ENCODE data around the gene OPALIN.

Gene OPALIN, protein sequence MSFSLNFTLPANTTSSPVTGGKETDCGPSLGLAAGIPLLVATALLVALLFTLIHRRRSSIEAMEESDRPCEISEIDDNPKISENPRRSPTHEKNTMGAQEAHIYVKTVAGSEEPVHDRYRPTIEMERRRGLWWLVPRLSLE

DNA sequence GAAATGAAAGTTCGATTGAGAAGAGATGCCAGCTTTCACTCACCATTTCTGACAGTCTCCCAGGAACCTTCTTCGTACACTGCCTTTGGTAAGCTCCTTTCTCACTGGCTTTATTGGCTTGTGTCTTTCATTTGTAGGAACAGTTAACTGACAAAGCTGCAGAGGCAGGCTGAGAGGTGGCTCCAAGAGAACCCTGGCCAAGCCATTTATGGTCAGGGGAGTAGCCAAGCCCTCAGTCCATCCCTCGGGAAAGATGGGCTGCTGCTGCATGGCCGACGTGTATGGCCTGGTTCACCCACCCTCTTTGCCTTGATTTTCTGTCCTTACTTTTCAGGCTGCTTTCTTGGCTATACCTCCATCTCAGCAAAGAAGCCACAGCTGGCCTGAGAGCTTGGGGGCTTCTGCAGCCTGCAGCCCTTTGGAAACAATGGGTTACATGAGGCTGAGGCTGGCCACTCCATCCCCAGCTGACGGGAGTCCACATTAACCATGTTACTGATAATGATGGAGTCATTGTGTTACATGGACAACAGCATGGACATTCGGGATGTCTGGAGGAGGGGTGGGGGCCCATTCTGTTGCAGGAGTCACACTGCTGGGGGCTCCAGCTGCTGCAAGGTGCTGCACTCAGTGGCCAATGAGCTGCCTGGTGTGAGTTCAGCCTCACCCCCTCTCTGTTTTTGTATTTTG is at the start of gene OPALIN:
OPALIN (minus strand) TSS at position 152 of the 690 bp plus-strand sequence; CDS start at position 46, 106 bp downstream.
- FAIRE-seq: no peak

DNA sequence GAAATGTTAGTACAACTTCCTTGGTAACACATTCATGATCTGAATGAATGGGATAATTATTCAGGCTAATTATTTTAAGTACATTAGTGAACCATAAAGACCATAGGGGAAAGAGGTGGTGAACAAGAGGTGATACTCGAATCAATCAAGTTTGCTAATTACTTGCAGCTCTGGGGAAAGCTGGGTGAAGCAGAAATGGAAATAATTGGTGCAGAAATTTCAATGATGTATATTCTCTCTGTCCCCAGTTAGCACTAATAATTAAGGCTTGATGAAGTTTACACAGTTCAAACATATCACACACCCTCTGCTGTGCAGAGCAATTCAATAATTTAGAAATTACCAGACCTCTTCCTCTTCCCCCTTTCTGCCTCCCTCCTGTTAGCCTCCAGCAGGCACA is 49.4 kb upstream of the OPALIN start:
- FAIRE-seq: no peak

- no peak for FAIRE-seq
Measured at GRCh38 chr10:96407560-96408069, 48.8 kb upstream of the OPALIN start.

DNA sequence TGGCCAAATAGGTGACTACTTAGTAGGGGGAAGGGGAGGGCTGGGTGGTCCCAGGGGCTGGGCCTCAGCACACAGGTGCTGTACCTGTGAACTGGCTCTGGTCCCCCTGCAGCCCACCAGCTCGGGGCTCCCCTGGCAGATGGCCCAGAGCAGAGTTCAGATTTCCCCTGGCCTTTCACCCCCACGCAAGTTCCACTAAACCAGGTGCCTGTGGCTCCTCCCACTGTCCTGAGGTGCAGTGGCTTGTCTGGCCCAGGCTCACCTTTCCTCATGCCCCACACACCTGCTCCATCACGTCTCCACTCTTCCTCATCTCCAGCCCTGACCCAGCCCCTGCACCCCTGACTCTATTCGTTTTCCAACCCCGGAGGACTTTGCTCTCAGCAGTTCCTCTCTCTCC is 47.3 kb upstream of the OPALIN start:
- FAIRE-seq: no peak

DNA sequence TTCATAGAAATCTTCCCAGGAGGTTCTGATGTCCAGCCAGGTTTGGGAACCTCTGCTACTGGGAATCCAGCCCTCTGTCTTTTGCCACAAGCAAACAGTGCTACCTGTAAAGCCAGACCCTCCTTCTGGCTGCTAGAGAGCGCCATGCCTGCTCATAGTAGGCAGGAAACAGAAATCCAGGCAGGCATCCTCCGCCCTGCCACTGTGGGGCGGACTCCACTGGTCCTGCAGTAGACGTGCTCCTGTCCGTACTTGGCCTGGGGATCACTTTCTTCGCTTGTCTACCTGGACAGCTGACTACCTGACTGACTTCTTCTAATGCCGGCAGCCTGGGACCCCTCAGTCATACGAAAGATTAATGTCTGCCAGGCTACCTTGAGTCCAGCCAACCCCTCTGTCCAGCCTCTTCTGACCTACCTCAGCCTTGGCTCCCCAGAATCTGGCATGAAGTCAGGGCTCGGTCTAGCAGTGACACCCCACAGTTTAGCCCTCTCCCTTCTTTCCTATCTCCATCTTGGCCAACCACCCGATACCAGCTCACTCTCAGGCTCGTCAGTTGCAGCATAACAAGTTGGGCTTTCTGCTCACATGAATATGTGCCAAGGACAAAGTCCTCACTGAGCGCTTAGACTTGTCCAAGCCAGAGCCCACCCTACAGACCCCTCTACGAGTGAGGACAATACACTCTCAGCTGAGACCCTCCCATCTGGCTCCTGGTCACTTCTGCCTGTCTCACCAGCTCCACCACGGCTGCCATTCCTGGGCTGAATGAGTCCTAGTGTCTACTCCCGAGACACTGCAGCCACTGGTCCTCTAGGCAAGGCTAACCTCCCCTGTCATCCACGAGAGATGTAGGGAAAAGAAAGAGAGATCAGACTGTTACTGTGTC is 43.9 kb upstream of the OPALIN start:
- no peak for FAIRE-seq

DNA sequence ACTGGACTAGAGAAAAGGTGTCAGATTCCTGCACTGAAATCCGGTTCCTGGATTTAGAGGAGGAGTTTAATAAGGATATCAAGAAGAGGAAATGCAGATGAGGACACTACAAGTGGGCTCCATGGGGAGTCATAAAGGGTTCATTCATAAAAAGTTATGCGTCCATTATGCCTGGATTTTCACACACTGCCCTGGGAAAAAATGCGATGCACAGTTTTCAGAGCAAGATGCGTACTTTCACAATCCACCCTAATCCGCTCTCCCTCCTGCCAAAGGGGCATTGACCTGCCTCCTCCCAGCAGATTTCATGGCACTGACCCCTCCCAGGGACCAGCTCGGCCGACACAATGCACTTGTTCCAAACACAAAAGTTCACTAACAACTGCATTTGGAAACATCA is 42.2 kb upstream of the OPALIN start:
- no peak for FAIRE-seq

GRCh38 chr10:96400465-96400864 is 41.7 kb upstream of the OPALIN start:
- no peak for FAIRE-seq

- no peak for FAIRE-seq
Measured at GRCh38 chr10:96397902-96398301, 39.1 kb upstream of the OPALIN start.

GRCh38 chr10:96395931-96396877 is 37.4 kb upstream of the OPALIN start:
- FAIRE-seq: peak; percentile 55

GRCh38 chr10:96390460-96390864 is 31.7 kb upstream of the OPALIN start:
- no peak for FAIRE-seq

DNA sequence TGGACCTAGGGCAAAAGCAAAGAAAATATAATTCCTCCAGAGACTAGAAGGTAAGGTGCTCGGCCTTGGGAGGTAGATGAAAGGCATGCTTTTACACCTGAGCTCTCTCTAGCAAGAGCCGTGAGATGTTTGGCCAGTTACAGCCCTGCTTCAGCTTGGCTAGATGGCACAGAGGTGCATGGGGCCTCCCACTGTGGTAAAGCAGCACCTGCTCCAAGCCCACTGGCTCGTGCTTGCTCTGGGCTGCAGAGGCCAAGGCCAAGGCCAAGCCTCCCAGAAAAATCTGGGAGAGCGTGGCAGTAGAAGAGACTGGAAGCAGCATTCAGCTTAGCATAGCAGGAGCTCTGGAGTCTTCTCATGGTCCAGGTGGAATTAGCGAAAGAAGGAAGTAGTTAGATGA is 31.0 kb upstream of the OPALIN start:
- no peak for FAIRE-seq

- FAIRE-seq: no peak
Measured at GRCh38 chr10:96387601-96388000, 28.8 kb upstream of the OPALIN start.

DNA sequence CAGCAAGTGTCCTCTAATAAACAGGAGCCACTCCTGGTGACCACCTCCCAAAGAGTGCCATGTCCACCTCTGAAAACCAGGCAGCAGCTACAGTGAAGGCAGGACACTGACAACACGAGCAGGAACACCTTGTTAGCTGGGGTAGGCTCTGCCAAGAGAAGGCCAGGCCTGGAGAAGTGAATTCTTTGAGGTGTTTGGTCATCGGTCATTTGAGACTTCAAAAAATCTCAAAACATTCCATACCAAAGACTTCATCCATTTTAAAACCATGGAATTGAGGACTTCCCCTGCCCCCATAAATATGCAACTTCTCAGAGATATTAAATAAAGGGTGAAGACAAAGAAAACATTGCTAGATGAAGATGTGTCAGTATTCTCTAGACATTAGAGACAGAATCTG is 28.4 kb upstream of the OPALIN start:
- FAIRE-seq: no peak

- no peak for FAIRE-seq
Measured at GRCh38 chr10:96384506-96384905, 25.7 kb upstream of the OPALIN start.

- no peak for FAIRE-seq
Measured at GRCh38 chr10:96380821-96381220, 22.0 kb upstream of the OPALIN start.

DNA sequence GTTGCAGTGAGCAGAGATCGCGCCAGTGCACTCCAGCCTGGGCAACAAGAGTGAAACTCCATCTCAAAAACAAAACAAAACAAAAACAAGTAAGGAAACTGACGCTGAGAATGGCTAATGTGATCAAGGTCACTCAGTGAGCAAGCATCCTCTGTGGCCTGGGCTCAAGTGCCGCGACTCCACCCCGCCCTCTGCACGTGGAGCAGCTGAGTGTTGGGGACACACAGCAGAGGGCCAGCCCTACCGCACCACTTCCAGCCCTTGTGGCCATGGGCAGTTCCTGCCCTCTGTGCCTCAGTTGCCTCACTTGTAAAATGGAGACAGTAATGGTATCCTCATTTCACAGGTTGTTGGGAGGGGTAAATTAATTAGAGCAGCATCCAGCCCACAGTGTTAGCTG is 21.0 kb upstream of the OPALIN start:
- FAIRE-seq: no peak

DNA sequence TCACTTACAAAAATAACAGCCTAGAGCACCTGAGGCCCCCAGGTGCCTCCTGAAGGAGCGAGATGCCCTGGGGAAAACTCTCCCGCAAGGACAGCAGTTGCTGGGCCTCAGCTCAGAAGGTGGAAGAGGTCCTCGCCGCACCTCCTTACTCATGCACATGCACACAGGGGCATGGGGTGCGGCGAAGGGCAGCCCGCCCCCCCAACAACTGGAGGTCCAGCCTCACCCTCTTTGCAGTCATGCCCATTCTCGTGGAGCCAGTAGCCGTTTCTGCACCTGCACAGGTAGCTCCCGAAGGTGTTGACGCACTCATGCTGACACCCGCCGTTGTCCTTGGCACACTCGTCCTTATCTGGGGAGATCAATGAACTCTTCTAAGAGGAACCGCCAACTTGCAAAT is 19.9 kb upstream of the OPALIN start:
- FAIRE-seq: no peak

DNA sequence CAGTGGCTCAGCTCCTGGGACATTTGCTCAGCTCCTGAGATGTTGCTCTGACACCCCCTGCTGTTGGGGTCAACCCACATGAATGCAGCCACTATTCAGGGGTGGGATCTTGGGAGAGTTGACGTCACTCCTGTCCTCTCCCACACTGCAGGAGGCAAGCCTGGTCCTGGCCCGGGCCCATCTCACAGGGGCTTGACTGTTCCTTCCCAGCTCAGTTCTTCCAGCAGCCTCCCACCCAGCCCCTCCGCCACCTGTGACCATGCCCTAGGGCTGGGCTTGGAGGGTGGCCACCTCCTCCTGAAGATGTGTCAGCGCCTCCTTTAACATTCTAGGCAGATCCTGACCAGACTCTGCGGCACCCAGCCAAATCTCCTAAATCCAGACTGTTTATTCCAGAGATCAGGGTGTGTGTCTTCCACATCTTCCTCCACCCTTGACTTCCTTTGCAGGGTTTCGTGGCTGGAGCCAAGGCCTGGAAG is 19.1 kb upstream of the OPALIN start:
- FAIRE-seq: no peak

- no peak for FAIRE-seq
Measured at GRCh38 chr10:96376483-96376882, 17.7 kb upstream of the OPALIN start.

GRCh38 chr10:96374985-96375830 is 16.4 kb upstream of the OPALIN start:
- peak; percentile 94 for FAIRE-seq

DNA sequence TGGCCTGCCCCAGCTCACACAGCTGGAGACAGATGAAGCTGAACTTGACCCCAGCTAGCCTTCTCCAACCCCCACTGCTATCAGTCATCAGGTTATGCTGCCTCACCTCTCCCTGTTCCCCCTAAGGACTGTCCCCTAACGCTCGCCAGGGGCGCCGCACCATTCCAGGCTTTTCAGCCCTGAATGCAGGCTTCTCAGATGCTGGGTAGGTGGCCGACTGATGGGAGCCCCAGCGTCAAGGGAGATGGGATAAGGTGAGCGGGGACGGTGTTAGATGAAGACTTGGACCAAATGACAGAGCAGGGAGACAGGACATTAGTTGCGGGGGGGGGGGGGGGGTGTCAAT is 15.8 kb upstream of the OPALIN start:
- FAIRE-seq: no peak

DNA sequence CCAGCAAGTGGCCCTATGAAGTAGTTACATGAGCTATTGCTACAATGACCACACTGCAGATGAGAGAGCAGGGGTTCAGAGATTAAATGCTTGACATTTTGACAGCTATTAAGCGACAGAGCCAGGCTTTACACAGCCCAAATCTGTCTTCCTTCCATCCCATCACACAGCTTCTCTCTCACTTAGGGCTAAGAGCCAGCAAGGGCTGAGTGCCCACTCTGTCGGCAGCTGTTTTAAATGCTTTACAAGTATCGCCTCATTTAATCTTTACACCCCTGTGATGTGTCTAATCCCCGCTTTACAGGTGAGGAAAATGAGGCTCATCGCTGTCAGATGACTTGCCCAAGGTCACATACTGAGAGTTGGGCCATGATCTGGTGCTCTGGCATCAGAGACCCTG is 15.2 kb upstream of the OPALIN start:
- FAIRE-seq: no peak
